Measurements from ENCODE around the gene GRAMD1B. TPM values are rescaled to one million over a fixed set of nuclear protein-coding genes. Genes with fewer than 3 reads are reported as not detected.

The GRAMD1B gene
- total RNA-seq, 4 donors from 2014 or later, result 1.8 to 4.0 (median 3.0) TPM

DNA sequence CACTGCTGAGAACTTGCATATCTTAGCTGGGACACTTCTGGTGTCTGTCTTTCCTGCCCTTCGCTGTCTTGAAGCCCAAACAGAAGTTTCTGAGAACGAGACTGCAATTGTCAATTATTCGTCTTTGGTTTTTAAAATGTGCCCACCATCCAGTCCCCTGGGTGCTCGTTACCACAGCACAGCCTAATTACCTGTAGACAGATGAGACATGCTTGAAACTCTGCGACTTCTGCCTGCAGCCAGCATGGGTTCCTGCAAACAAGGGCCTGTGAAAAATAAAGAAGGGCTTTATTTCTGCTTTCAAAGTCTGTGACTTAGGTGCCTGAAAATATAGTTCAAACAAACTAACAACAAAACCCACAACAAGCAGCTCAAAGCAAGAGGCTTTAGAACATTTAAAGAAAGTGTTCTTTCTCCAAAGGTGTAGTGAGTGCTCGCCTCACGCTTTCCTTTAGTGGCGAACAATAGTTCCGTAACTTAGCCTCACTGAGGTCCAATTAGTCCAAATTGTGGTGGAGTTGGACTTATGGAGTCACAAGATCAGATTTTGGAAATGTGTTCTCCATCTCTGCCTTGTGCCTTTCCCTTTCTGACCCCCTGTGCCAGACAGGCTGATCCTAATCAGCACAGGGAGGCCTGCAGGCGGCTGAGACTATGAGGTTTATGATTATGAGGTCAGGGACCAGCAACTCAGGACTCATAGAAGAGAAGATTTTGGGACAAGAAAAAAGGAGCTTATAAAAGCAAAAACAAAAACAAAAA is 20.4 kb upstream of the GRAMD1B start:
- peaks cover 8% of the 10 kb centered on the region for H3K27me3 ChIP-seq
- H3K4me3 ChIP-seq, result no peak overlapping the region
- no peak for ATAC-seq
- H3K9me3 ChIP-seq, result no peaks in the 10 kb centered on the region
- no peak overlapping the region for H3K27ac ChIP-seq
- WGBS, 2 donors (ENCODE audit: low coverage in 1 of 2), result 87 to 91% methylated on average over 8 to 10 of the region's 10 CpGs
- TF ChIP-seq POLR2A (IDR thresholded peaks at IDR 0.05), result no peak
- no peak for TF ChIP-seq EP300 (IDR thresholded peaks at IDR 0.05)
- TF ChIP-seq, protein P1, sequence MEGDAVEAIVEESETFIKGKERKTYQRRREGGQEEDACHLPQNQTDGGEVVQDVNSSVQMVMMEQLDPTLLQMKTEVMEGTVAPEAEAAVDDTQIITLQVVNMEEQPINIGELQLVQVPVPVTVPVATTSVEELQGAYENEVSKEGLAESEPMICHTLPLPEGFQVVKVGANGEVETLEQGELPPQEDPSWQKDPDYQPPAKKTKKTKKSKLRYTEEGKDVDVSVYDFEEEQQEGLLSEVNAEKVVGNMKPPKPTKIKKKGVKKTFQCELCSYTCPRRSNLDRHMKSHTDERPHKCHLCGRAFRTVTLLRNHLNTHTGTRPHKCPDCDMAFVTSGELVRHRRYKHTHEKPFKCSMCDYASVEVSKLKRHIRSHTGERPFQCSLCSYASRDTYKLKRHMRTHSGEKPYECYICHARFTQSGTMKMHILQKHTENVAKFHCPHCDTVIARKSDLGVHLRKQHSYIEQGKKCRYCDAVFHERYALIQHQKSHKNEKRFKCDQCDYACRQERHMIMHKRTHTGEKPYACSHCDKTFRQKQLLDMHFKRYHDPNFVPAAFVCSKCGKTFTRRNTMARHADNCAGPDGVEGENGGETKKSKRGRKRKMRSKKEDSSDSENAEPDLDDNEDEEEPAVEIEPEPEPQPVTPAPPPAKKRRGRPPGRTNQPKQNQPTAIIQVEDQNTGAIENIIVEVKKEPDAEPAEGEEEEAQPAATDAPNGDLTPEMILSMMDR (IDR thresholded peaks at IDR 0.05), result no peak
- no peak for TF ChIP-seq POLR2AphosphoS5 (IDR thresholded peaks at IDR 0.05)
- peaks cover 0 to 13% (median 0%) of the 10 kb centered on the region in 3 donors for H3K4me1 ChIP-seq
- H3K36me3 ChIP-seq, result no peaks in the 10 kb centered on the region

DNA sequence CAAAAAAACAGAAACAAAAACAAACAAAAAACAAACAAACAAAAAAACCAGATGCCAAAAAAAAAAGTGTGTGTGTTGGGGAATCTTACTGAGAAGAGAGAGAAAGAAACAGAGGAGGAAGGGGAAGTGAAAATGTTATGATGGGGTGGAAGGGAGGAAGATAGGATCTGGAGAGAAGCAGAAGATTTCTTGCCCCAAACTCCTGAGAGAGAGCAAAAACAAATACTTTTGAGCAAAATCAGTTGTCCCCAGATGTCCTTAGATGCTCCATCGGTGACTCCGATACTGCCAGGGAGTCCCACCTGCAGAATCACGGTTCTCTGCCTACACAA is 19.9 kb upstream of the GRAMD1B start:
- no peak overlapping the region for H3K27ac ChIP-seq
- TF ChIP-seq, protein P1 (IDR thresholded peaks at IDR 0.05), result no peak
- TF ChIP-seq POLR2AphosphoS5 (IDR thresholded peaks at IDR 0.05), result no peak
- no peaks in the 10 kb centered on the region for H3K9me3 ChIP-seq
- peaks cover 8% of the 10 kb centered on the region for H3K27me3 ChIP-seq
- no peak overlapping the region for H3K4me3 ChIP-seq
- no peaks in the 10 kb centered on the region for H3K36me3 ChIP-seq
- ATAC-seq, result no peak
- 94 to 96% methylated on average over 3 of the region's 3 CpGs for whole genome bisulfite sequencing, 2 donors (ENCODE audit: low coverage in 1 of 2)
- H3K4me1 ChIP-seq, result peaks cover 0 to 12% (median 0%) of the 10 kb centered on the region in 3 donors

DNA sequence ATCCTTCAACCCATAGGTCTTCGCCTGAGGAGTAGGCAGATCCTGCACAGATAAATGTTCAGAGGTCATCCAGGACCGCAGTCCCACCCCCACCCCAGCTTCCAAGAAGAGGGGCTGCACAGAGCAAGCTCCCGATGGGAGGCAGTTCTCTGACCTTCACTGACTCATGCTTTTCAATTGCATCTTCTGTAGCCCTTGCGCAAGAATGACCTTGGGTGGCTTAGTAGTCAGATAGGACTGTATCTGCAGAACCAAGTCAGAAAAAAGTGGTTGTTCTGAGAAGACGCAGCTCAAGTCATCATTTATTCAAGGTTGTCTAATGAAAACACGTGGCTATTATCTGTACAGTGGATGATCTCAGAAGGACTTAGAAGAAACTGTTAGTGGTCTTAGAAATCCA is 16.4 kb upstream of the GRAMD1B start:
- H3K27me3 ChIP-seq, result no peaks in the 10 kb centered on the region
- no peak for TF ChIP-seq EP300 (IDR thresholded peaks at IDR 0.05)
- no peak for TF ChIP-seq POLR2AphosphoS5 (IDR thresholded peaks at IDR 0.05)
- TF ChIP-seq, protein P1 (IDR thresholded peaks at IDR 0.05), result no peak
- TF ChIP-seq POLR2A (IDR thresholded peaks at IDR 0.05), result no peak
- H3K4me3 ChIP-seq, result no peak overlapping the region
- H3K4me1 ChIP-seq, result no peaks in the 10 kb centered on the region
- no peaks in the 10 kb centered on the region for H3K36me3 ChIP-seq
- no peak for ATAC-seq
- no peaks in the 10 kb centered on the region for H3K9me3 ChIP-seq
- 81 to 86% methylated on average over 1 to 3 of the region's 6 CpGs for WGBS, 2 donors (ENCODE audit: low coverage in 1 of 2)
- no peak overlapping the region for H3K27ac ChIP-seq

DNA sequence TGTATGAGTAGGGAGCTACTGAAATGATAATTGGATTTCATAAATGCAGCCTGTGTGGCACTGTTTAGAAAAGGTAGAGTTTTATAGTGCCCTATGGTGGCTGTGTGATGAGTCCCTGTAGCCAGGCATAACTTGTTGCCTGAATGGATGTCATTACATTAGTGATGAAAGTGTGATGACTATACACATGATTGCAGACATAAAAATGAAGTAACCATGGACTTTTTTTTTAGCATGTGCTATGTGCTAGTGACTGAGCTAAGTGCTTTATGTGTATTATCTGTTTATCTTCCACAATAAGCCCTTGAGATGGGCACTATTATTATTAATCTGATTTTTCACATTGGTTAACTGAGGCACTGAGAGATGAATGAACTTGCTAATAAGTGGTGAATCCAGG is 13.5 kb upstream of the GRAMD1B start:
- ATAC-seq, result no peak
- H3K27me3 ChIP-seq, result no peaks in the 10 kb centered on the region
- no peak overlapping the region for H3K27ac ChIP-seq
- TF ChIP-seq, protein P1 (IDR thresholded peaks at IDR 0.05), result no peak
- TF ChIP-seq EP300 (IDR thresholded peaks at IDR 0.05), result no peak
- TF ChIP-seq POLR2AphosphoS5 (IDR thresholded peaks at IDR 0.05), result no peak
- TF ChIP-seq POLR2A (IDR thresholded peaks at IDR 0.05), result no peak
- no peaks in the 10 kb centered on the region for H3K36me3 ChIP-seq
- no peaks in the 10 kb centered on the region for H3K4me1 ChIP-seq
- H3K9me3 ChIP-seq, result no peaks in the 10 kb centered on the region
- no peak overlapping the region for H3K4me3 ChIP-seq

DNA sequence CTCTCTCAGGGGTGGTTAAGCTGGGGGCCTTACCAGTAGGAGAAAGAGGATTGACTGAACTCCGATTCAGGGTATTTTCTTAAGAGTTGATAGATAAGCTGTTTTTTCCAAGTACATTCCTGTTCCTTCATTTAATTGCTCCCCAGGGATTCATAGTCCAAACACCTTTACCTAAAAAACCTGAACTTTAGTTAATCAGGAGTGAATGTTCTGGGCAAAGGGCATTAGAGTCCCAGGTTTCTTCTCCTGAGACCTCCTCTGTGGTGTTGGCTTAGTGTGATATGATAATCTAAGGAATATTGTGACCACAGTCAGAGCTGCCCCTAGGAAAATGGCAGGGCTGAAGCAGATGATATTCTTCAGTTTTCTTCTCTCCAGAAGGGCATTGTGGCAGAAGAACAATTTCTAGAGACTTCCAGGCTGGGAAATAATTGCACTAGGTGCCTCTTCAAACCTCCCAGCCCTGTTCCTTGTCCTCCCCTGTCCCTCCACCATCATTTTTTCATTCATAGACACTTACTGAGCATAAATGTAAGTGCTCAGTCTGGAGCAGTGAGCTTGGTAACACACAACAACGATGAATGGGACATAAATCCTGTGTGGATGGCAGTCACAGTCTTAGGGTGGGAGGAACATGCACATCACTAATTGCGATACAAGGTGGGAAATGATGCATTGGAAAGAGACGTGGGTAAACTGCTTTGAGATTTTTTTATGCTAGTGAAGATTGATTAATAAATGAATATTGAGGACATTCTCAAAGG is 11.5 kb upstream of the GRAMD1B start:
- WGBS, 2 donors (ENCODE audit: low coverage in 1 of 2), result 65 to 85% methylated on average over 2 to 4 of the region's 4 CpGs
- ATAC-seq, result no peak
- Histone ChIP-seq H3K9me3 (no peaks in the 10 kb centered on the region), H3K4me1 (no peaks in the 10 kb centered on the region), H3K27me3 (no peaks in the 10 kb centered on the region), H3K27ac (no peak overlapping the region), H3K4me3 (no peak overlapping the region), H3K36me3 (no peaks in the 10 kb centered on the region)
- TF ChIP-seq POLR2AphosphoS5 (IDR thresholded peaks at IDR 0.05) (no peak), EP300 (IDR thresholded peaks at IDR 0.05) (no peak), POLR2A (IDR thresholded peaks at IDR 0.05) (no peak)
- TF ChIP-seq, protein P1 (IDR thresholded peaks at IDR 0.05), result no peak
